ENCODE data around the gene PRPF31. TPM values are rescaled to one million over a fixed set of nuclear protein-coding genes. Genes with fewer than 3 reads are reported as not detected.

Gene PRPF31
- total and polyA plus RNA-seq, 8 donors, result 22.8 to 98.2 (median 39.5) TPM

DNA sequence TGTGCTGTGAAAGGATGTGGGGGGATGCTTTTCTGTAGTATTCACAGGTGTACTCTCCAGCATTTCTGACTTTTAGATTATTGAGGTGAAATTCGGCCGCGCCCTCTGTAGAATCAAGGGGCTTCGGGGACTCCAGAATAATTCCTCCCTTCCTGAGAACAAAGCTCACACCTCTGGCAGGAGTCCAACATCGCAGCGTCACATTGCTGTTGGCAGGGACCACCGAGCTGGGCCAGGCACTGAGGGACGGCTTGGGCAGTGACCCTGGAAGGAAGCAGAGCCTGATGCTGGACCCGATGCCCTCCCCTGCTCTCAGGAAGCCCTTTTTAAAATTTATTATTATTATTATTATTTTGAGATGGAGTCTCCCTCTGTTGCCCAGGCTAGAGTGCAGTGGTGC is 40.7 kb upstream of the PRPF31 start:
- H3K27ac ChIP-seq, result no peak overlapping the region
- 75 to 81% (median 77%) methylated on average over 9 of the region's 9 CpGs for WGBS, 5 donors
- H3K4me1 ChIP-seq, result no peaks in the 10 kb centered on the region
- no peak for TF ChIP-seq POLR2AphosphoS5 (IDR thresholded peaks at IDR 0.05)
- TF ChIP-seq, protein P1, sequence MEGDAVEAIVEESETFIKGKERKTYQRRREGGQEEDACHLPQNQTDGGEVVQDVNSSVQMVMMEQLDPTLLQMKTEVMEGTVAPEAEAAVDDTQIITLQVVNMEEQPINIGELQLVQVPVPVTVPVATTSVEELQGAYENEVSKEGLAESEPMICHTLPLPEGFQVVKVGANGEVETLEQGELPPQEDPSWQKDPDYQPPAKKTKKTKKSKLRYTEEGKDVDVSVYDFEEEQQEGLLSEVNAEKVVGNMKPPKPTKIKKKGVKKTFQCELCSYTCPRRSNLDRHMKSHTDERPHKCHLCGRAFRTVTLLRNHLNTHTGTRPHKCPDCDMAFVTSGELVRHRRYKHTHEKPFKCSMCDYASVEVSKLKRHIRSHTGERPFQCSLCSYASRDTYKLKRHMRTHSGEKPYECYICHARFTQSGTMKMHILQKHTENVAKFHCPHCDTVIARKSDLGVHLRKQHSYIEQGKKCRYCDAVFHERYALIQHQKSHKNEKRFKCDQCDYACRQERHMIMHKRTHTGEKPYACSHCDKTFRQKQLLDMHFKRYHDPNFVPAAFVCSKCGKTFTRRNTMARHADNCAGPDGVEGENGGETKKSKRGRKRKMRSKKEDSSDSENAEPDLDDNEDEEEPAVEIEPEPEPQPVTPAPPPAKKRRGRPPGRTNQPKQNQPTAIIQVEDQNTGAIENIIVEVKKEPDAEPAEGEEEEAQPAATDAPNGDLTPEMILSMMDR (IDR thresholded peaks at IDR 0.05), result no peak
- TF ChIP-seq POLR2A (IDR thresholded peaks at IDR 0.05), result no peak
- no peak overlapping the region for H3K4me3 ChIP-seq
- H3K9me3 ChIP-seq, result peaks cover 0 to 6% (median 5%) of the 10 kb centered on the region in 4 donors
- intact Hi-C loops (cut with DNase I; ENCODE audit: low total_unique reads), result no loop called here
- DNase-seq, result no peak
- H3K36me3 ChIP-seq, result no peaks in the 10 kb centered on the region
- peaks cover 0 to 5% (median 0%) of the 10 kb centered on the region in 3 donors for H3K27me3 ChIP-seq

DNA sequence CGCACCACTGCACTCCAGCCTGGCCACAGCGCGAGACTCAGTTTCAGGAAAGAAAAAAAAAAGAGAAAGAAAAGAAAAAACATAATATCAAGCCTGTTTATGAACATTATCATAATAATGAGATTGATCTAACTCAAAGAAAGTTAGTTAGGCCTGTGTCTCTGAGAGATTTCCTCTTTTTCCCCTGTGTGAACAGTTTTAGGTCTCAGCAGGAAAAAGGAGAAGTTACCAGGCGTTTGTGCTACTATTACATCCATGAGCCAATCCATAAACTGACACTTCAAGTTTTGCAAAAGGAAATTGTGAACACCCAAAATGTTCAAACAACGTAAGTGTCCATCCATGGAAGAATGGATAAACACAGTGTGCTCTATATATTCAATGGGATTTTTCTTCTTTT is 38.2 kb upstream of the PRPF31 start:
- WGBS, 5 donors, result 68 to 79% (median 72%) methylated on average over 5 of the region's 5 CpGs
- peaks cover 0 to 5% (median 0%) of the 10 kb centered on the region in 3 donors for H3K27me3 ChIP-seq
- intact Hi-C loops (cut with DNase I; ENCODE audit: low total_unique reads), result no loop called here
- H3K27ac ChIP-seq, result no peak overlapping the region
- no peaks in the 10 kb centered on the region for H3K36me3 ChIP-seq
- no peak overlapping the region for H3K4me3 ChIP-seq
- no peaks in the 10 kb centered on the region for H3K4me1 ChIP-seq
- H3K9me3 ChIP-seq, result peaks cover 3 to 19% (median 12%) of the 10 kb centered on the region in 4 donors
- no peak for TF ChIP-seq EP300 (IDR thresholded peaks at IDR 0.05)
- TF ChIP-seq, protein P1 (IDR thresholded peaks at IDR 0.05), result no peak
- no peak for TF ChIP-seq POLR2AphosphoS5 (IDR thresholded peaks at IDR 0.05)
- TF ChIP-seq POLR2A (IDR thresholded peaks at IDR 0.05), result no peak
- DNase-seq, result no peak

DNA sequence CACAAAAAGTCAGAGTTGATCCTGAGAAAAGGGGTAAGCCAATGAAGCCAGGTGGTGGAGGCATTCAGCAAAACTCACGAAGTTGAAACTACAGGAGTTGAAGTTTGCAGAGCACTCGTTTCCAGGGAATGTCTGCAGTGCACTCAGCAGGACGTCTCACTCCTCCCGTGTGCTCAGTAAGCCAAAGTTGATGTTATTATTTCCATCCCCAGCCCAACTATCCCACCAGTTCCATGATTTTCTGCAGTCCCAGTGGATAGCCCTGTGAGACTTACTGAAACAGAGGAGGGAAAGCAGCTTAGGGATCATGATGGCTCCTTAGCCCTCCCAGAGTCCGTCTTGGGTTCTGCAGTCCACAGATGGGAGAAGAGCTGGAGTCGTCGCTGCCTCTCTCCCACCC is 34.5 kb upstream of the PRPF31 start, which contains the start of gene TARM1:
Gene TARM1 (minus strand): TSS at position 334 of the 400 bp plus-strand sequence. CDS start 25 bp downstream, at position 309.
- no peak for DNase-seq
- Histone ChIP-seq H3K27me3 (peaks cover 0 to 5% (median 0%) of the 10 kb centered on the region in 3 donors), H3K36me3 (no peaks in the 10 kb centered on the region), H3K4me3 (no peak within 1 kb of the TSS), H3K9me3 (peaks cover 3 to 34% (median 24%) of the 10 kb centered on the region in 4 donors), H3K4me1 (no peaks in the 10 kb centered on the region), H3K27ac (no peak within 1 kb of the TSS)
- 79 to 87% (median 84%) methylated on average over 7 of the region's 7 CpGs for WGBS, 5 donors
- TF ChIP-seq POLR2AphosphoS5 (IDR thresholded peaks at IDR 0.05) (no peak), EP300 (IDR thresholded peaks at IDR 0.05) (no peak), POLR2A (IDR thresholded peaks at IDR 0.05) (no peak)
- TF ChIP-seq, protein P1 (IDR thresholded peaks at IDR 0.05), result no peak
- intact Hi-C loops (cut with DNase I; ENCODE audit: low total_unique reads), result no loop called here

DNA sequence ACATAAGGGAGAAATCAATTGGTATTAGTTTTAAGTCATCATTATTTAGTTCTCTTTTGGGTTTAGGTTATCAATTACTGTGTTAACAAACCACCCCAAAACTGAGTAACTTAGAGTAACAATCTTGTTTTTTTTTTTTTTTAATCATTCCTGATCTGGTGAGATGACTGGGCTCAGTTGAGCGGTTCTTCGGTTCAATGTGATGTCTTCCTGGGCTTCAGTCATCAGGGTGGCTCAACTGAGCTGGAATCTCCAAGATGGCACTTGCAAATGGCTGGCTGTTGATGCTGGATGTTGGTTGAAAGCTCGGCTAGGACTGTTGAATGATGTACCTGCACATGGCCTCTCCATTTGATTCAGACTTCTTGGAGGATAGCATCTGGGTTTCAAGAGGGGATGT is 31.1 kb upstream of the PRPF31 start:
- no peak for DNase-seq
- Histone ChIP-seq H3K27me3 (peaks cover 0 to 4% (median 0%) of the 10 kb centered on the region in 3 donors), H3K36me3 (no peaks in the 10 kb centered on the region), H3K4me1 (no peaks in the 10 kb centered on the region), H3K27ac (no peak overlapping the region), H3K4me3 (no peak overlapping the region), H3K9me3 (peaks cover 3 to 34% (median 24%) of the 10 kb centered on the region in 4 donors)
- 78 to 91% (median 83%) methylated on average over 3 of the region's 3 CpGs for WGBS, 5 donors
- TF ChIP-seq, protein P1 (IDR thresholded peaks at IDR 0.05), result no peak
- TF ChIP-seq POLR2A (IDR thresholded peaks at IDR 0.05), result no peak
- no peak for TF ChIP-seq POLR2AphosphoS5 (IDR thresholded peaks at IDR 0.05)
- no peak for TF ChIP-seq EP300 (IDR thresholded peaks at IDR 0.05)
- intact Hi-C loops (cut with DNase I; ENCODE audit: low total_unique reads), result no loop called here
